ENCODE measurements around the gene CYLD. TPM values are rescaled to one million over a fixed set of nuclear protein-coding genes. Genes with fewer than 3 reads are reported as not detected.

CYLD gene
- total and polyA plus RNA-seq, 2 experiments from 2014 or later: 6.9 to 30.9 TPM

DNA sequence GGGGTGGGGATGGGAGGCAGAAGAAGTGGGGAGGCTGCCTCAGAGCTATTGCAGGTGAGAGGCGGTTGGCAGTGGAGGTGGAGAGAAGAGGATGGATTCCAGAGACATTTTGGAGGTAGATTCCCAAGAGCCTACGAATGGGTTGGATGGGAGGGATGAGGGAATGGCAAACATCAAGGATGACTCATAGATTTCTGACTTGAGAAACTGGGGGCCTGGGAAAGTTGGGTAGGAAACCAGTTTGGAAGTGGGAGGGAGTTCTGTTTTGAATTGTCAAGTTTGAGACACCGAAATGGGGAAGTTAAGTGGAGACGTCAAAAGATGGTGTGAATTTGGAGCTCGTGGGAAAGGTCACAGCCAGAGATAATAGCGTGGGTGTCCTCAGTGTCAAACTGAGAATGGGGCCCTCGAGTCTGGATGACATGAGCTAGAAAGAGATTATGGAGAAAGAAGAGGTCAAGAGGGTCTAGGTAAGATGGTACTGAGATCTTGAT, 6.2 kb upstream of the CYLD start:
- Histone ChIP-seq H3K4me1 (ENCODE audit: insufficient read depth) (no peaks in the 10 kb centered on the region), H3K36me3 (ENCODE audit: insufficient read depth) (no peaks in the 10 kb centered on the region), H3K27ac (ENCODE audit: low read depth) (no peak overlapping the region), H2AFZ (no peak overlapping the region), H3K9me2 (ENCODE audit: insufficient read depth) (0 out of 2 replicates have a peak, but pooled peaks cover 4% of the 10 kb centered on the region), H3K27me3 (ENCODE audit: insufficient read depth) (no peaks in the 10 kb centered on the region), H4K20me1 (replicated peaks; ENCODE audit: insufficient read depth) (no peaks in the 10 kb centered on the region), H3K4me2 (no peak overlapping the region), H3K79me2 (replicated peaks; ENCODE audit: insufficient read depth) (no peaks in the 10 kb centered on the region), H3F3A (replicated peaks; ENCODE audit: low read depth) (no peaks in the 10 kb centered on the region), H3K4me3 (no peak overlapping the region)
- TF ChIP-seq EZH2 (IDR thresholded peaks at IDR 0.05; ENCODE audit: low read depth, unreplicated experiment) (no peak), ZNF114 (CRISPR knock-in tag; IDR thresholded peaks at IDR 0.05) (no peak)
- no peaks in the 10 kb centered on the region for H3K36me3 Mint-ChIP-seq (ENCODE audit: low read depth)
- no peak overlapping the region for H3K27ac Mint-ChIP-seq
- H3K4me3 Mint-ChIP-seq: no peak overlapping the region
- peaks cover 4% of the 10 kb centered on the region for H3K27me3 Mint-ChIP-seq (ENCODE audit: insufficient read depth, low read depth, poor library complexity)
- no peaks in the 10 kb centered on the region for H3K4me1 Mint-ChIP-seq
- no peaks in the 10 kb centered on the region for H3K9me3 Mint-ChIP-seq
- ATAC-seq: no peak
- no peak for DNase-seq (ENCODE audit: low spot score)

DNA sequence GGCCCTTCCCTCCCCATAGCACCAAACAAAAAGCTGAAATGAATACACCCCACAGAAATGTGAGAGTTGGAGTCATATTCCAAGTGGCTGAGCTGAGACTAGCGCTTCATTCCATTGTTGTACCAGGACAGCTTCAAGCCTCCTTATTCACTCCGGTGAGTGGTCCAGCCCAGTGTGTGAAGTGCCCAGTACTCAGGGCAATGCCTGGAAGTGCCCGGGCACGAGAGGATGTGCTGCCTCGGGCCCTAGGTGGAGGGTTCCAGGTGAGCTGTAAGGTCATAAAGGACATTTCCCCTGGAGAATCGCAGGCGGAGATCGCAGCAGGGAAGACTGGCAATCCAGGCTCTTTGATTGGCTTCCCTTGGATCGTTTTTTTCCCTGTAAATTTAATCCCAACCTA, 5.4 kb upstream of the CYLD start:
- DNase-seq (ENCODE audit: low spot score) (no peak), ATAC-seq (no peak)
- Mint-ChIP-seq H3K4me3 (no peak overlapping the region), H3K4me1 (peaks cover 2% of the 10 kb centered on the region; the same call in 2 of the 3 replicates), H3K27ac (no peak overlapping the region), H3K36me3 (ENCODE audit: low read depth) (no peaks in the 10 kb centered on the region; the same call in 2 of the 3 replicates), H3K9me3 (no peaks in the 10 kb centered on the region; the same call in 2 of the 3 replicates), H3K27me3 (ENCODE audit: insufficient read depth, low read depth, poor library complexity) (peaks cover 4% of the 10 kb centered on the region)
- Histone ChIP-seq H3K27me3 (ENCODE audit: insufficient read depth) (no peaks in the 10 kb centered on the region), H3K27ac (ENCODE audit: low read depth) (no peak overlapping the region), H3K4me1 (ENCODE audit: insufficient read depth) (no peaks in the 10 kb centered on the region), H3F3A (replicated peaks; ENCODE audit: low read depth) (no peaks in the 10 kb centered on the region), H3K4me3 (no peak overlapping the region), H4K20me1 (replicated peaks; ENCODE audit: insufficient read depth) (no peaks in the 10 kb centered on the region), H3K9me2 (ENCODE audit: insufficient read depth) (0 out of 2 replicates have a peak, but pooled peaks cover 4% of the 10 kb centered on the region), H3K4me2 (no peak overlapping the region), H2AFZ (no peak overlapping the region), H3K36me3 (ENCODE audit: insufficient read depth) (no peaks in the 10 kb centered on the region), H3K79me2 (replicated peaks; ENCODE audit: insufficient read depth) (no peaks in the 10 kb centered on the region)
- TF ChIP-seq EZH2 (IDR thresholded peaks at IDR 0.05; ENCODE audit: low read depth, unreplicated experiment) (no peak), ZNF114 (CRISPR knock-in tag; IDR thresholded peaks at IDR 0.05) (no peak), STAT1 (IDR thresholded peaks at IDR 0.05; ENCODE audit: unreplicated experiment) (no peak), POLR2AphosphoS5 (IDR thresholded peaks at IDR 0.05; ENCODE audit: low read depth) (no peak), EZH2phosphoT487 (IDR thresholded peaks at IDR 0.05; ENCODE audit: unreplicated experiment) (no peak), JUNB (IDR thresholded peaks at IDR 0.05; ENCODE audit: unreplicated experiment) (no peak), NANOG (IDR thresholded peaks at IDR 0.05; ENCODE audit: borderline replicate concordance) (no peak), CREB1 (CRISPR knock-in tag; IDR thresholded peaks at IDR 0.05; ENCODE audit: low read depth) (no peak), ZNF331 (CRISPR knock-in tag; IDR thresholded peaks at IDR 0.05; ENCODE audit: low read depth) (no peak)
- TF ChIP-seq, protein P1, sequence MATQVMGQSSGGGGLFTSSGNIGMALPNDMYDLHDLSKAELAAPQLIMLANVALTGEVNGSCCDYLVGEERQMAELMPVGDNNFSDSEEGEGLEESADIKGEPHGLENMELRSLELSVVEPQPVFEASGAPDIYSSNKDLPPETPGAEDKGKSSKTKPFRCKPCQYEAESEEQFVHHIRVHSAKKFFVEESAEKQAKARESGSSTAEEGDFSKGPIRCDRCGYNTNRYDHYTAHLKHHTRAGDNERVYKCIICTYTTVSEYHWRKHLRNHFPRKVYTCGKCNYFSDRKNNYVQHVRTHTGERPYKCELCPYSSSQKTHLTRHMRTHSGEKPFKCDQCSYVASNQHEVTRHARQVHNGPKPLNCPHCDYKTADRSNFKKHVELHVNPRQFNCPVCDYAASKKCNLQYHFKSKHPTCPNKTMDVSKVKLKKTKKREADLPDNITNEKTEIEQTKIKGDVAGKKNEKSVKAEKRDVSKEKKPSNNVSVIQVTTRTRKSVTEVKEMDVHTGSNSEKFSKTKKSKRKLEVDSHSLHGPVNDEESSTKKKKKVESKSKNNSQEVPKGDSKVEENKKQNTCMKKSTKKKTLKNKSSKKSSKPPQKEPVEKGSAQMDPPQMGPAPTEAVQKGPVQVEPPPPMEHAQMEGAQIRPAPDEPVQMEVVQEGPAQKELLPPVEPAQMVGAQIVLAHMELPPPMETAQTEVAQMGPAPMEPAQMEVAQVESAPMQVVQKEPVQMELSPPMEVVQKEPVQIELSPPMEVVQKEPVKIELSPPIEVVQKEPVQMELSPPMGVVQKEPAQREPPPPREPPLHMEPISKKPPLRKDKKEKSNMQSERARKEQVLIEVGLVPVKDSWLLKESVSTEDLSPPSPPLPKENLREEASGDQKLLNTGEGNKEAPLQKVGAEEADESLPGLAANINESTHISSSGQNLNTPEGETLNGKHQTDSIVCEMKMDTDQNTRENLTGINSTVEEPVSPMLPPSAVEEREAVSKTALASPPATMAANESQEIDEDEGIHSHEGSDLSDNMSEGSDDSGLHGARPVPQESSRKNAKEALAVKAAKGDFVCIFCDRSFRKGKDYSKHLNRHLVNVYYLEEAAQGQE (IDR thresholded peaks at IDR 0.05; ENCODE audit: unreplicated experiment): no peak
- TF ChIP-seq, protein P2, sequence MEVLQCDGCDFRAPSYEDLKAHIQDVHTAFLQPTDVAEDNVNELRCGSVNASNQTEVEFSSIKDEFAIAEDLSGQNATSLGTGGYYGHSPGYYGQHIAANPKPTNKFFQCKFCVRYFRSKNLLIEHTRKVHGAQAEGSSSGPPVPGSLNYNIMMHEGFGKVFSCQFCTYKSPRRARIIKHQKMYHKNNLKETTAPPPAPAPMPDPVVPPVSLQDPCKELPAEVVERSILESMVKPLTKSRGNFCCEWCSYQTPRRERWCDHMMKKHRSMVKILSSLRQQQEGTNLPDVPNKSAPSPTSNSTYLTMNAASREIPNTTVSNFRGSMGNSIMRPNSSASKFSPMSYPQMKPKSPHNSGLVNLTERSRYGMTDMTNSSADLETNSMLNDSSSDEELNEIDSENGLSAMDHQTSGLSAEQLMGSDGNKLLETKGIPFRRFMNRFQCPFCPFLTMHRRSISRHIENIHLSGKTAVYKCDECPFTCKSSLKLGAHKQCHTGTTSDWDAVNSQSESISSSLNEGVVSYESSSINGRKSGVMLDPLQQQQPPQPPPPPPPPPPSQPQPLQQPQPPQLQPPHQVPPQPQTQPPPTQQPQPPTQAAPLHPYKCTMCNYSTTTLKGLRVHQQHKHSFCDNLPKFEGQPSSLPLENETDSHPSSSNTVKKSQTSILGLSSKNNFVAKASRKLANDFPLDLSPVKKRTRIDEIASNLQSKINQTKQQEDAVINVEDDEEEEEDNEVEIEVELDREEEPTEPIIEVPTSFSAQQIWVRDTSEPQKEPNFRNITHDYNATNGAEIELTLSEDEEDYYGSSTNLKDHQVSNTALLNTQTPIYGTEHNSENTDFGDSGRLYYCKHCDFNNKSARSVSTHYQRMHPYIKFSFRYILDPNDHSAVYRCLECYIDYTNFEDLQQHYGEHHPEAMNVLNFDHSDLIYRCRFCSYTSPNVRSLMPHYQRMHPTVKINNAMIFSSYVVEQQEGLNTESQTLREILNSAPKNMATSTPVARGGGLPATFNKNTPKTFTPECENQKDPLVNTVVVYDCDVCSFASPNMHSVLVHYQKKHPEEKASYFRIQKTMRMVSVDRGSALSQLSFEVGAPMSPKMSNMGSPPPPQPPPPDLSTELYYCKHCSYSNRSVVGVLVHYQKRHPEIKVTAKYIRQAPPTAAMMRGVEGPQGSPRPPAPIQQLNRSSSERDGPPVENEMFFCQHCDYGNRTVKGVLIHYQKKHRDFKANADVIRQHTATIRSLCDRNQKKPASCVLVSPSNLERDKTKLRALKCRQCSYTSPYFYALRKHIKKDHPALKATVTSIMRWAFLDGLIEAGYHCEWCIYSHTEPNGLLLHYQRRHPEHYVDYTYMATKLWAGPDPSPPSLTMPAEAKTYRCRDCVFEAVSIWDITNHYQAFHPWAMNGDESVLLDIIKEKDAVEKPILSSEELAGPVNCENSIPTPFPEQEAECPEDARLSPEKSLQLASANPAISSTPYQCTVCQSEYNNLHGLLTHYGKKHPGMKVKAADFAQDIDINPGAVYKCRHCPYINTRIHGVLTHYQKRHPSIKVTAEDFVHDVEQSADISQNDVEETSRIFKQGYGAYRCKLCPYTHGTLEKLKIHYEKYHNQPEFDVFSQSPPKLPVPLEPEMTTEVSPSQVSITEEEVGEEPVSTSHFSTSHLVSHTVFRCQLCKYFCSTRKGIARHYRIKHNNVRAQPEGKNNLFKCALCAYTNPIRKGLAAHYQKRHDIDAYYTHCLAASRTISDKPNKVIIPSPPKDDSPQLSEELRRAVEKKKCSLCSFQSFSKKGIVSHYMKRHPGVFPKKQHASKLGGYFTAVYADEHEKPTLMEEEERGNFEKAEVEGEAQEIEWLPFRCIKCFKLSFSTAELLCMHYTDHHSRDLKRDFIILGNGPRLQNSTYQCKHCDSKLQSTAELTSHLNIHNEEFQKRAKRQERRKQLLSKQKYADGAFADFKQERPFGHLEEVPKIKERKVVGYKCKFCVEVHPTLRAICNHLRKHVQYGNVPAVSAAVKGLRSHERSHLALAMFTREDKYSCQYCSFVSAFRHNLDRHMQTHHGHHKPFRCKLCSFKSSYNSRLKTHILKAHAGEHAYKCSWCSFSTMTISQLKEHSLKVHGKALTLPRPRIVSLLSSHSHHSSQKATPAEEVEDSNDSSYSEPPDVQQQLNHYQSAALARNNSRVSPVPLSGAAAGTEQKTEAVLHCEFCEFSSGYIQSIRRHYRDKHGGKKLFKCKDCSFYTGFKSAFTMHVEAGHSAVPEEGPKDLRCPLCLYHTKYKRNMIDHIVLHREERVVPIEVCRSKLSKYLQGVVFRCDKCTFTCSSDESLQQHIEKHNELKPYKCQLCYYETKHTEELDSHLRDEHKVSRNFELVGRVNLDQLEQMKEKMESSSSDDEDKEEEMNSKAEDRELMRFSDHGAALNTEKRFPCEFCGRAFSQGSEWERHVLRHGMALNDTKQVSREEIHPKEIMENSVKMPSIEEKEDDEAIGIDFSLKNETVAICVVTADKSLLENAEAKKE (CRISPR knock-in tag; IDR thresholded peaks at IDR 0.05): no peak
- TF ChIP-seq, protein P3, sequence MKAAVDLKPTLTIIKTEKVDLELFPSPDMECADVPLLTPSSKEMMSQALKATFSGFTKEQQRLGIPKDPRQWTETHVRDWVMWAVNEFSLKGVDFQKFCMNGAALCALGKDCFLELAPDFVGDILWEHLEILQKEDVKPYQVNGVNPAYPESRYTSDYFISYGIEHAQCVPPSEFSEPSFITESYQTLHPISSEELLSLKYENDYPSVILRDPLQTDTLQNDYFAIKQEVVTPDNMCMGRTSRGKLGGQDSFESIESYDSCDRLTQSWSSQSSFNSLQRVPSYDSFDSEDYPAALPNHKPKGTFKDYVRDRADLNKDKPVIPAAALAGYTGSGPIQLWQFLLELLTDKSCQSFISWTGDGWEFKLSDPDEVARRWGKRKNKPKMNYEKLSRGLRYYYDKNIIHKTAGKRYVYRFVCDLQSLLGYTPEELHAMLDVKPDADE (IDR thresholded peaks at IDR 0.05): no peak

Measured in GM23338 (cell line).